Activated T-helper 1 cell treated with anti-CD3 and anti-CD28 coated beads, Interleukin-12 subunit alpha, Interleukin-12 subunit beta, Interleukin-2, Interleukin-4 antibody, amounts not matched to agents 30 ng/mL and 10 ng/mL and 1 ng/mL, durations not matched to agents 14 hours and 24 hours and 36 hours (primary cell): Measurements from ENCODE around the gene UGT1A10. TPM values are rescaled to one million over a fixed set of nuclear protein-coding genes. Genes with fewer than 3 reads are reported as not detected.

ENCODE experiments used
- DNase-seq: peaks from one replicate; pipeline ENCODE4 v3.0.0; 2021; ENCODE audit warnings: low spot score
- H3K27ac Mint-ChIP-seq: one replicate; pipeline ENCODE4 v1.8.0; 2021; ENCODE audit warnings: mild to moderate bottlenecking, mixed read lengths
- H3K27me3 Mint-ChIP-seq: one replicate; pipeline ENCODE4 v1.8.0; 2022; ENCODE audit warnings: mild to moderate bottlenecking, moderate library complexity, mixed read lengths; ENCODE audit not compliant: insufficient read depth
- H3K36me3 Mint-ChIP-seq: one replicate; pipeline ENCODE4 v1.8.0; 2021; ENCODE audit warnings: low read depth, mixed read lengths
- H3K4me1 Mint-ChIP-seq: one replicate; pipeline ENCODE4 v1.8.0; 2021; ENCODE audit warnings: low read depth, mixed read lengths
- H3K4me3 Mint-ChIP-seq: one replicate; pipeline ENCODE4 v1.8.0; 2021; ENCODE audit warnings: mild to moderate bottlenecking, moderate library complexity, mixed read lengths
- H3K9me3 Mint-ChIP-seq: one replicate; pipeline ENCODE4 v1.8.0; 2021; ENCODE audit warnings: mixed read lengths
- intact Hi-C: fragments of 100-400 bp; cut with micrococcal nuclease; formaldehyde crosslinking; loops from one replicate; pipeline ENCODE4 v1.15.1; 2024
- total RNA-seq: library from RNA; stranded (reverse); gene quantifications from 2 replicates; pipeline ENCODE4 v1.2.3, GENCODE V29; 2022

UGT1A10 gene
- total RNA-seq, 1 donor from 2014 or later = not detected

DNA sequence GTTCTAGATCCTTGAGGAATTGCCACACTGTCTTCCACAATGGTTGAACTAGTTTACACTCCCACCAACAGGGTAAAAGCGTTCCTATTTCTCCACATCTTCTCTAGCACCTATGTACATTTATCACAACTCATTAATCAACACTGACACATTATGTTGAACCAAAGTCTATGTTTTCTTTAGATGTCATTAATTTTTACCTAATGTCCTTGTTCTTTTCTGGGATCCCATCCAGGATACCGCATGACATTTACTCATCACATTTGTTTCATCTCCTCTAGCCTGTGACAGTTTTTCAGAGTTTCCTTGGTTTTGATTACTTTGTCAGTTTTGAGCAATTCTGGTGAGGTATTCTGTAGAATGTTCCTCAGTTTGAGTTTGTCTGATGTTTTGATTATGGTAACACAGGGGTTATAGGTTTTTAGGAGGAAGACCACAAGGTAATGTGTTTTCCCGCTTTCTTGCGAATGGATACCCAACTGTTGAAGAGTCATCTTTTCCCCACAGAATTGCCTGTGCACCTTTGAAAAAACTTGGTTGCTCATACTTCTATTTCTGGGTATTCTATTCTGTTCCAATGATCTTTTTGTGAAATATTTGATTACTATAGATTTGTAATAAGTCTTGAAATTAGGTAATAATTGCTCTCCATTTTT is 32.5 kb downstream of the UGT1A10 start:
- no peak for DNase-seq
- no peaks in the 10 kb centered on the region for H3K9me3 Mint-ChIP-seq
- peaks cover 8% of the 10 kb centered on the region for H3K27me3 Mint-ChIP-seq
- no peak overlapping the region for H3K27ac Mint-ChIP-seq
- H3K4me3 Mint-ChIP-seq = no peak overlapping the region
- no peaks in the 10 kb centered on the region for H3K4me1 Mint-ChIP-seq
- H3K36me3 Mint-ChIP-seq = no peaks in the 10 kb centered on the region
- intact Hi-C loops = no loop called here

DNA sequence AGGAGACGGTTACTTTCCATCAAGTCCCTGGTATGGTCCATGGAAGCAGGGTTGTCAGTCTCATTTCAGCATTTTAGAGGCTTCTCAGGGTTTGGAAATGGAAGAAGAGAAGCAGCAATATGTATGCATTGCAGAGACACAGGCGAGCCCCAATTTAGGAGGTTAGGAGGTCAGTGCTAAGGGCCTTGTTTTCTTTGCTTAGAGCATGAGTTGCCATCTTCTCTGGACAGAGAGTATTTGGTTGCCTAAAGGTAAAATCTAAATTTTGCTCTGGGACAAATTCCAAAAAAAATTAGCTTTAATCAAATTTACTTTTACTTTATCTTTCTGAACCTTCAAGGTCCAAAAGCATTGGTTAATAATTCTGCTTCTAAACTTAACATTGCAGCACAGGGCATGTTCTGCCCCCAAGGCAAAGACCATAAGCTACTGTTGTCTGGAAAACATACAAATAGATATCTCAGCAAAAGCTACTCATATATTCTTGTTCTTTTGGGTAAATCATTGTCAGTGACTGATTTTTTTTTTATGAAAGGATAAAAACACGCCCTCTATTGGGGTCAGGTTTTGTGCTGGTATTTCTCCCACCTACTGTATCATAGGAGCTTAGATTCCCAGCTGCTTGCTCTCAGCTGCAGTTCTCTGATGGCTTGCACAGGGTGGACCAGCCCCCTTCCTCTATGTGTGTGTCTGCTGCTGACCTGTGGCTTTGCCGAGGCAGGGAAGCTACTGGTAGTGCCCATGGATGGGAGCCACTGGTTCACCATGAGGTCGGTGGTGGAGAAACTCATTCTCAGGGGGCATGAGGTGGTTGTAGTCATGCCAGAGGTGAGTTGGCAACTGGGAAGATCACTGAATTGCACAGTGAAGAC is 35.3 kb downstream of the UGT1A10 start, which contains the start of gene UGT1A9:
UGT1A9 (plus strand) TSS at position 609 of the 872 bp plus-strand sequence; CDS start at position 646, 37 bp downstream.
- H3K27ac Mint-ChIP-seq = no peak within 1 kb of the TSS
- no peaks in the 10 kb centered on the region for H3K9me3 Mint-ChIP-seq
- H3K36me3 Mint-ChIP-seq = no peaks in the 10 kb centered on the region
- DNase-seq = no peak
- intact Hi-C loops = no loop called here
- no peak within 1 kb of the TSS for H3K4me3 Mint-ChIP-seq
- no peaks in the 10 kb centered on the region for H3K4me1 Mint-ChIP-seq
- H3K27me3 Mint-ChIP-seq = peaks cover 6% of the 10 kb centered on the region

DNA sequence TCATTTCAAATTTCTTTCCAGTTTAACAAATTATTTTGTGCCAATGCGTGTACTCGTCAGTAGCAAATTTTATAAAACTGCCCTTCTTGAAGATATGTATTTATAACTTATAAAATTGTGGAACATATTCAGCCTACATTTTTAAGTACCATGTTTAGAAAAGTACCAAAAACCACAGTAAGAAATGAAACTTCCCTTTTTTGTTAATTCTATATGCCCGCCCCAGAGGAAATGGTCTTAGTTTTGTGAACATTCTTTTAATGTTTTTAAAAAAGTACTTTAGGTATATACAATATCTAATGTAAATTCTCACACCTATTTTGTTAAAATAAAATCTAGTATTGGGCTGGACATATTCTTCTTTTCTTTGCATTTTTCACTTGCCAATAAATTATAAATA is 36.6 kb downstream of the UGT1A10 start:
- Mint-ChIP-seq H3K4me1 (no peaks in the 10 kb centered on the region), H3K4me3 (no peak overlapping the region), H3K36me3 (no peaks in the 10 kb centered on the region), H3K27me3 (peaks cover 9% of the 10 kb centered on the region), H3K27ac (no peak overlapping the region), H3K9me3 (no peaks in the 10 kb centered on the region)
- no peak for DNase-seq
- intact Hi-C loops = no loop called here

DNA sequence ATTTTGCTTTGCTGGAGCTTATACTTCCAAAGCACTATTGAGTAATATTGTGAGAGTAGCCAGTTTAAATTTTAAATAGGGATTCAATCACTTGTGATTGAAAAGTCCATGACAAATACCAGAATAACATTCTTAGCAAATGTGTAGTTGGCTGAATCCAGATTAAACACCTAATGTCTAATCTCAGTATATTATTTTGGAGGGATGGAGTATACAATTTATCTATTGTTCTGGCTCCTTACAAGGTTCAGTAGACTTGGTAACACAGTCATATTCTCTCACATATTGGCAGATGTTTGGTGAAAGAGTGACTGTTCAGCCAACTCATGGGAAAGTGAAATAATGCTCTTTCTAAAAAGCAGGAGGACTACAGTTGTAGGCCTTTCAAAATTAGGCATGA is 37.6 kb downstream of the UGT1A10 start:
- H3K4me3 Mint-ChIP-seq = no peak overlapping the region
- intact Hi-C loops = no loop called here
- H3K4me1 Mint-ChIP-seq = no peaks in the 10 kb centered on the region
- no peaks in the 10 kb centered on the region for H3K36me3 Mint-ChIP-seq
- no peak for DNase-seq
- no peaks in the 10 kb centered on the region for H3K9me3 Mint-ChIP-seq
- peaks cover 4% of the 10 kb centered on the region for H3K27me3 Mint-ChIP-seq
- no peak overlapping the region for H3K27ac Mint-ChIP-seq

DNA sequence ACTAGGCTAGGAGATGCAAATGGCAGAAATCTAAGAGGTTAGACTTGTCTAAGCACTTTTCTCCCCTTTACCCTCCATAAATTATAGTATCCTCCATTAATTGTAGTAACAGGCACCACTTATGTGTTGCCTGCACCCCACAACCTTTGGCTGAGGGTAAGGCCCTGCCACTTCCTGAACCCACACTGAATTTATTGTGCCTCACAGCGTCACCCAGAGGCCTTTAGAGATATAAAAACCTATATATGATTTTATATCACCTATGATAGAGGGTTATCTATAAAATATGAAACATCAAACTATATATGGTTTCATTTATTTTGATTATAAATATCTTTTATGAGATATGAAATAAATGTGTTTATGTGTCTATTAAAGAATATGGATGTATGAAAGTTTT is 38.1 kb downstream of the UGT1A10 start:
- no peak for DNase-seq
- H3K9me3 Mint-ChIP-seq = no peaks in the 10 kb centered on the region
- H3K4me3 Mint-ChIP-seq = no peak overlapping the region
- no peaks in the 10 kb centered on the region for H3K4me1 Mint-ChIP-seq
- no peak overlapping the region for H3K27ac Mint-ChIP-seq
- H3K27me3 Mint-ChIP-seq = peaks cover 4% of the 10 kb centered on the region
- no peaks in the 10 kb centered on the region for H3K36me3 Mint-ChIP-seq
- intact Hi-C loops = no loop called here

DNA sequence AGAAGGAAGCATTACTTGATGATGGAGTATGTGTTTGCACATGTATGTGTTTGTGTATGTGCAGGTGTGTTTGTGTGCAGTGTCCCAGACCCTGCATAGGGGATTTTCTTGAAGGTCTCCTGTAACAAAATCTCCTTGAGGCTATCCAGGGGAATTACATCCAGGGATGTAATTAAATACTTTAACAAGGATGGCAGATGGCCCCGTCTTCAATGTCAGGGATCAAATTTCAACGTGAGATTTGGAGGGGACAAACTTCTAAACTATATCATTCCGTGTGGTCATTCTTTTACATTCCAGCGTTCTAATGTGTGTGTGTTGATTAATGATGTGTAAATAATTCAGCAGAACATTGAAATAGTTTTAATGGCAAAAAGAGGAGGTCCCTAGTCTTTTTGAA is 38.7 kb downstream of the UGT1A10 start:
- no peaks in the 10 kb centered on the region for H3K36me3 Mint-ChIP-seq
- H3K27me3 Mint-ChIP-seq = peaks cover 4% of the 10 kb centered on the region
- no peaks in the 10 kb centered on the region for H3K4me1 Mint-ChIP-seq
- DNase-seq = no peak
- no peak overlapping the region for H3K4me3 Mint-ChIP-seq
- H3K9me3 Mint-ChIP-seq = no peaks in the 10 kb centered on the region
- intact Hi-C loops = no loop called here
- no peak overlapping the region for H3K27ac Mint-ChIP-seq

DNA sequence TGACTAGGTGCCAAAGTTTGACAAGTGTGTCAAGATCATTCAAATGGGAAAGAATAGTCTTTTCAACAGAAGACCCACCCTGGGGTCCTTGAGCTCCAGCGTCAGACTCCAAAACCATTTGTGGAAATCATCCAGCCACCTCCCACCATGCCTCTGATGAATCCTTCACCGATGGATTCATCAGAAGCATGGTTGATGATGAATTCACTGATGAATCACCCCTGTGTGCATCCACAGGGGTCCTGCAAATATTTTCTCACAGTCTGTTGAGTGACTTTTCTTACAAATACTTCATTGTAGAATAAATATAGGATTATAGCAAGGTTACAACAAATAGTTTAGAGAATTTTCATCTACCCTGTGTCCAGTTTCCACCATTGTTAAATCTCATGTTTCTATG is 39.8 kb downstream of the UGT1A10 start:
- Mint-ChIP-seq H3K9me3 (no peaks in the 10 kb centered on the region), H3K4me1 (no peaks in the 10 kb centered on the region), H3K27ac (no peak overlapping the region), H3K36me3 (no peaks in the 10 kb centered on the region), H3K27me3 (peaks cover 4% of the 10 kb centered on the region), H3K4me3 (no peak overlapping the region)
- intact Hi-C loops = no loop called here
- no peak for DNase-seq

DNA sequence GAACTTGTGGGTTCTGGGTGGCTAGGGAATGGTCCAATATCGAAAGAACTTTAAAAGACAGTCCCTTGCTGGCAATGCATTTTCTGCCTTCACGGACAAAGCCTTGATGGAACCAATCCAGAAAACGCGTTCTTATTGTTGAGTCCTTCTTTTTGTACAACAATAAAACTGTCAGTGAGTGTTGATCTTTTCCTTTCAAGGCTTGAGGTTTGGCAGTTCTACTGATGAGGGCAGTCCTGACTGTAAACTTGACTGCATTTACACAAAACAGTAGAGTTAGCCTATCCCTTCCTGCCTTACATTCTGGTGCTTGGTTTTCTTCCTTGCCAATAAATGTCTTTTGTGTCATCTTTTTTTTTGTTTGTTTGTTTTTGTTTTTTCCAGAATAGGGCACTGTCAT is 42.9 kb downstream of the UGT1A10 start:
- intact Hi-C loops = no loop called here
- H3K9me3 Mint-ChIP-seq = no peaks in the 10 kb centered on the region
- no peak overlapping the region for H3K27ac Mint-ChIP-seq
- no peaks in the 10 kb centered on the region for H3K4me1 Mint-ChIP-seq
- H3K36me3 Mint-ChIP-seq = no peaks in the 10 kb centered on the region
- H3K4me3 Mint-ChIP-seq = no peak overlapping the region
- H3K27me3 Mint-ChIP-seq = peaks cover 4% of the 10 kb centered on the region
- DNase-seq = no peak

DNA sequence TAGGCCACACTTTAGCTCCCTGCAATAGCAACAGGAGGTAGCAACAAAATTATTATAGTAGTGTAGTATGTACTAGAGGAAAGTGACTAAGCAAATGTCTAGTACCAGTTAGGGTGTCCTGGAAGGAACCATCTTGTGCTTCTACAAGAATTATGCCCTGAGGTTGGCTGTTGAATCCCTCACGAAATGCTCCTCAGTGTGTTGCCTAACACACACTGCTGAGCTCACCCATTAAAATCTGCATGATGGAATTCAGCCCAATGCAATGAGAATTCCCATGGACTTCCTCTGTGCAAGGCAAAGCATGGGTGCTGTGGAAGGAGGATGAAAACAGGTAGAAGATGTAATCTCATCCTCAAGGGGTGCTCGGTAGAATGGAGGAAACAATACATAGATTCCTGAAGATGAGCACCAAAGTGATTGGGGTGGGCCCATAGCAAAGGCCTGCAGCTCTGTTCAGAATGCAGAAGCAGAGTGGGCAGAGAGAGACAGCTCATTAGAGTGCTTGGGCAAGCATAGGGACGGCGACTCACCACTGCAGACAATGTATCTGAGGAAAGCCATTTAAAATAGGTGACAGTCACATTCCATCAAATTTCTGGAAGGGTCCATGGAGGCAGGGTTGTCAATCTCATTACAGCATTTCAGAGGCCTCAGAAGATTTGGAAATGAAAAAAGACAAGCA is 44.3 kb downstream of the UGT1A10 start:
- no peaks in the 10 kb centered on the region for H3K4me1 Mint-ChIP-seq
- H3K9me3 Mint-ChIP-seq = no peaks in the 10 kb centered on the region
- H3K27ac Mint-ChIP-seq = no peak overlapping the region
- H3K27me3 Mint-ChIP-seq = peaks cover 4% of the 10 kb centered on the region
- intact Hi-C loops = no loop called here
- no peak overlapping the region for H3K4me3 Mint-ChIP-seq
- H3K36me3 Mint-ChIP-seq = no peaks in the 10 kb centered on the region
- DNase-seq = no peak

DNA sequence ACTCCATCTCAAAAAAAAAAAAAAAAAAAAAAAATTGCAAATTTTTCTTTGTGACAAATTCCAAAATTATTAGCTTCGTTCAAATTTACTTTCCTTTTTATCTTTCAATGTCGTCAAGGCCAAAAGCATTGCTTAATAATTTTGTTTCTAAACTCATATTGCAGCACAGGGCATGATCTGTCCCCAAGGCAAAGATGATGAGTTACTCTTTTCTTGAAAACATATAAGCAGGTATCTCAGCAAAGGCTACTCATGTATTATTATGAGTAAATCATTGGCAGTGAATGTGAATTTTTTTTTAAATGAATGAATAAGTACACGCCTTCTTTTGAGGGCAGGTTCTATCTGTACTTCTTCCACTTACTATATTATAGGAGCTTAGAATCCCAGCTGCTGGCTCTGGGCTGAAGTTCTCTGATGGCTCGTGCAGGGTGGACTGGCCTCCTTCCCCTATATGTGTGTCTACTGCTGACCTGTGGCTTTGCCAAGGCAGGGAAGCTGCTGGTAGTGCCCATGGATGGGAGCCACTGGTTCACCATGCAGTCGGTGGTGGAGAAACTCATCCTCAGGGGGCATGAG is 45.4 kb downstream of the UGT1A10 start, which contains the start of gene UGT1A7:
UGT1A7 (plus strand) TSS at position 381 of the 579 bp plus-strand sequence; CDS start at position 418, 37 bp downstream.
- Mint-ChIP-seq H3K4me1 (no peaks in the 10 kb centered on the region), H3K36me3 (no peaks in the 10 kb centered on the region), H3K4me3 (no peak within 1 kb of the TSS), H3K27ac (no peak within 1 kb of the TSS), H3K27me3 (peaks cover 2% of the 10 kb centered on the region), H3K9me3 (no peaks in the 10 kb centered on the region)
- no peak for DNase-seq
- intact Hi-C loops = no loop called here

DNA sequence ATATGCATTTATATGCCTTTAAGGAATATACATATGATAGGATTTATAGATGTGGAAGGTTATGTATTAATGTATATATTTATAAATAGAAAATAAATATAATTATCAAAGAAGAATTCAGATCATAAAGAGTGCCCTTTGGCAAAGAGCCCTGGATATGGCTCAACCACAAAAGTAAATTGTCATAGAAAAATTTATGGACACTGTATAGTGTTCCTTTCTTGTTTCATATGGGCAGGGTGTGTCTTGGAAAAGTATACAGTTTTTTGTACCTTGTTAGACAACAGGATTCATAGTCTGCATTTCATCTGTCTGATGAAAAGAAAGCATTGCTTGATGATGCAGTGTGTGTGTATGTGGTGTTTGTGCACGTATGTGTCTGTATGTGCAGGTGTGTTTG is 48.4 kb downstream of the UGT1A10 start:
- intact Hi-C loops = no loop called here

DNA sequence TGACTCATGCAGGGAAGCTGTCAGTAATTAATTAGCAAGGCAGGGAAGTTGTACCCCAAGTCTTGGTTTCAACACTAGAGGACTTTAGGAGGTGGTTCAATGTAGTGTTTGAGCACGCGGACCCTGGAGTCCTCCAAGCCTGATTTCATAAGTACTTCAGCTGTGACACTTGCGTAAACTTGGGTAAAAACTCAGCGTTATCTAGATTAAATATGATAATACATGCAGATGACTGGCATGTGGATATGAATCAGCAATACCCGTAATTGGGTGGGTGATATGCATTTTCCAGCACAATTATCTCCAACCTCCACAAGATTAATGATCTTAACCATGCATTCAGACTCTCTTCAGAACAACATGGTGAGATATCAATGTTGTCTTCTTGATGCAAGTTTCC is 50.7 kb downstream of the UGT1A10 start:
- Mint-ChIP-seq H3K27me3 (peaks cover 10% of the 10 kb centered on the region), H3K4me1 (no peaks in the 10 kb centered on the region), H3K9me3 (no peaks in the 10 kb centered on the region), H3K36me3 (no peaks in the 10 kb centered on the region), H3K4me3 (no peak overlapping the region), H3K27ac (no peak overlapping the region)
- DNase-seq = no peak
- intact Hi-C loops = no loop called here

More for the DNA sequence above, 48.4 kb downstream of the UGT1A10 start:
- Mint-ChIP-seq H3K4me1 (no peaks in the 10 kb centered on the region), H3K27me3 (peaks cover 6% of the 10 kb centered on the region), H3K27ac (no peak overlapping the region), H3K4me3 (no peak overlapping the region), H3K36me3 (no peaks in the 10 kb centered on the region), H3K9me3 (no peaks in the 10 kb centered on the region)
- DNase-seq = no peak
